ENCODE data around the gene FOSL2. TPM values are rescaled to one million over a fixed set of nuclear protein-coding genes. Genes with fewer than 3 reads are reported as not detected.

The FOSL2 gene
- total RNA-seq, 1 donor from 2014 or later, result 65.4 TPM

GRCh38 chr2:28438532-28439063, 45.9 kb downstream of the FOSL2 start:
- intact Hi-C loops (cut with DNase I), result no loop called here
- DNase-seq (ENCODE audit: low spot score), result no peak

- intact Hi-C loops (cut with DNase I), result no loop called here
- DNase-seq (ENCODE audit: low spot score), result no peak
These were observed 46.5 kb downstream of the FOSL2 start for GRCh38 chr2:28439127-28439526.

GRCh38 chr2:28439763-28440162, 47.1 kb downstream of the FOSL2 start:
- DNase-seq (ENCODE audit: low spot score), result no peak
- intact Hi-C loops (cut with DNase I), result no loop called here

GRCh38 chr2:28442328-28442727, 49.7 kb downstream of the FOSL2 start:
- intact Hi-C loops (cut with DNase I), result no loop called here
- DNase-seq (ENCODE audit: low spot score), result no peak

- intact Hi-C loops (cut with DNase I), result no loop called here
These were observed 52.3 kb downstream of the FOSL2 start for GRCh38 chr2:28444956-28445355.

GRCh38 chr2:28445448-28446258, 53.0 kb downstream of the FOSL2 start:
- DNase-seq (ENCODE audit: low spot score), result no peak
- intact Hi-C loops (cut with DNase I), result no loop called here

More at GRCh38 chr2:28444956-28445355, 52.3 kb downstream of the FOSL2 start:
- DNase-seq (ENCODE audit: low spot score), result no peak

- intact Hi-C loops (cut with DNase I), result no loop called here
These were observed 53.9 kb downstream of the FOSL2 start for GRCh38 chr2:28446531-28446930.

GRCh38 chr2:28447086-28447485, 54.4 kb downstream of the FOSL2 start:
- intact Hi-C loops (cut with DNase I), result no loop called here
- no peak for DNase-seq (ENCODE audit: low spot score)

More at GRCh38 chr2:28446531-28446930, 53.9 kb downstream of the FOSL2 start:
- no peak for DNase-seq (ENCODE audit: low spot score)

- no peak for DNase-seq (ENCODE audit: low spot score)
- intact Hi-C loops (cut with DNase I), result no loop called here
These were observed 55.5 kb downstream of the FOSL2 start for GRCh38 chr2:28447943-28448792.

GRCh38 chr2:28448793-28449100, 56.1 kb downstream of the FOSL2 start:
- intact Hi-C loops (cut with DNase I), result no loop called here
- no peak for DNase-seq (ENCODE audit: low spot score)

GRCh38 chr2:28449126-28449487, 56.4 kb downstream of the FOSL2 start:
- no peak for DNase-seq (ENCODE audit: low spot score)
- intact Hi-C loops (cut with DNase I), result no loop called here

GRCh38 chr2:28449488-28450395, 57.1 kb downstream of the FOSL2 start:
- intact Hi-C loops (cut with DNase I), result loop anchor here (5.0 kb wide), 2 partner anchors 52 to 747 kb away; no protein-coding TSS in a partner anchor
- no peak for DNase-seq (ENCODE audit: low spot score)

GRCh38 chr2:28450901-28451565, 58.4 kb downstream of the FOSL2 start:
- DNase-seq (ENCODE audit: low spot score), result no peak
- intact Hi-C loops (cut with DNase I), result loop anchor here (5.0 kb wide), 2 partner anchors 54 to 749 kb away; no protein-coding TSS in a partner anchor

- no peak for DNase-seq (ENCODE audit: low spot score)
- intact Hi-C loops (cut with DNase I), result loop anchor here (2.0 to 5.0 kb wide), 3 partner anchors 55 to 750 kb away; no protein-coding TSS in a partner anchor
These were observed 59.3 kb downstream of the FOSL2 start for GRCh38 chr2:28451793-28452533.

GRCh38 chr2:28452534-28453081, 60.0 kb downstream of the FOSL2 start:
- DNase-seq (ENCODE audit: low spot score), result peak; percentile 92
- intact Hi-C loops (cut with DNase I), result loop anchor here (2.0 to 5.0 kb wide), 3 partner anchors 55 to 750 kb away; no protein-coding TSS in a partner anchor

- intact Hi-C loops (cut with DNase I), result loop anchor here (2.0 to 5.0 kb wide), 3 partner anchors 56 to 751 kb away; no protein-coding TSS in a partner anchor
- no peak for DNase-seq (ENCODE audit: low spot score)
These were observed 60.7 kb downstream of the FOSL2 start for GRCh38 chr2:28453396-28453795.

- intact Hi-C loops (cut with DNase I), result loop anchor here (5.0 kb wide), 2 partner anchors 57 to 752 kb away; no protein-coding TSS in a partner anchor
These were observed 61.6 kb downstream of the FOSL2 start for GRCh38 chr2:28454016-28454930.

More at GRCh38 chr2:28454016-28454930, 61.6 kb downstream of the FOSL2 start:
- no peak for DNase-seq (ENCODE audit: low spot score)
